B cell (primary cell): ENCODE data around the gene PGBD5. TPM values are rescaled to one million over a fixed set of nuclear protein-coding genes. Genes with fewer than 3 reads are reported as not detected.
A peak's percentile ranks its signal among the peaks of the same experiment; 100 is the strongest.

ENCODE experiments used
- ATAC-seq: fragments of 200-7000 bp; cut with Tn5 transposase; one replicate; pipeline ENCODE4 v1.10.0; 2021; ENCODE audit warnings: low read depth, mild to moderate bottlenecking, moderate number of reproducible peaks, moderate library complexity
- CTCF ChIA-PET: fragments of 350-600 bp; sonication (Branson Sonifier 250); formaldehyde crosslinking; loops from one replicate; lab custom pipeline; 2021; ENCODE audit warnings: antibody characterized with exemption, inconsistent platforms; lab: Charles Lee
- POLR2A ChIA-PET: fragments of 350-600 bp; sonication (Branson Sonifier 250); formaldehyde crosslinking; loops from one replicate; lab custom pipeline; 2021; ENCODE audit warnings: antibody characterized with exemption; lab: Charles Lee
- DNase-seq: peaks from one replicate; pipeline ENCODE4 v3.0.0; 2013
- H2AFZ ChIP-seq: 2 replicates; pipeline ENCODE4 v1.6.1; 2012; ENCODE audit warnings: mild to moderate bottlenecking, low read depth, low read length; ENCODE audit not compliant: insufficient read depth, poor library complexity, severe bottlenecking
- H3K27ac ChIP-seq, 2 donors: 1 replicate in 1 of 2; 2 replicates in 1 of 2; pipeline ENCODE4 v1.5.1; 2012 to 2013; ENCODE audit warnings: low read length in 2 of 2, mild to moderate bottlenecking in 2 of 2, moderate library complexity in 1 of 2
- H3K27me3 ChIP-seq, 4 experiments: fragments of 200-600 bp in 1 of 4; sonication (generic) in 1 of 4; replicated peaks in 1 of 4; 1 replicate in 2 of 4; 2 replicates in 2 of 4; pipeline versions ENCODE4 v1.6.1 to v1.7.0; 2013 to 2016; ENCODE audit warnings: low read length in 3 of 4, mild to moderate bottlenecking in 2 of 4, mixed read lengths in 1 of 4, moderate library complexity in 1 of 4; ENCODE audit not compliant: insufficient read depth in 4 of 4, control insufficient read depth in 3 of 4; ENCODE audit errors: control extremely low read depth in 1 of 4
- H3K36me3 ChIP-seq, 2 experiments: replicated peaks in 1 of 2; 1 replicate in 1 of 2; 2 replicates in 1 of 2; pipeline versions ENCODE4 v1.6.1 to v1.7.1; 2013; ENCODE audit warnings: low read length in 1 of 2; ENCODE audit not compliant: insufficient read depth in 2 of 2, control insufficient read depth in 1 of 2; ENCODE audit errors: control extremely low read depth in 1 of 2, extremely low read depth in 1 of 2
- H3K4me1 ChIP-seq, 2 donors: fragments of 200-600 bp in 1 of 2; sonication (generic) in 1 of 2; 1 replicate in 1 of 2; 2 replicates in 1 of 2; pipeline versions ENCODE4 v1.5.1 to v1.6.1; 2013 to 2017; ENCODE audit warnings: low read length in 2 of 2; ENCODE audit not compliant: control insufficient read depth in 2 of 2, insufficient read depth in 2 of 2
- H3K4me2 ChIP-seq: replicated peaks from 2 replicates; pipeline ENCODE3; 2012; ENCODE audit warnings: mild to moderate bottlenecking, low read depth, low read length; ENCODE audit not compliant: poor library complexity, severe bottlenecking
- H3K4me3 ChIP-seq, 5 experiments: fragments of 200-600 bp in 1 of 5; sonication (generic) in 1 of 5; 1 replicate in 3 of 5; 2 replicates in 2 of 5; pipeline versions ENCODE4 v1.5.1 to v1.7.0; 2011 to 2016; ENCODE audit warnings: low read length in 4 of 5, mild to moderate bottlenecking in 4 of 5, low read depth in 2 of 5, control low read depth in 1 of 5, moderate library complexity in 1 of 5; ENCODE audit not compliant: insufficient read depth in 1 of 5; ENCODE audit errors: control extremely low read depth in 1 of 5, extremely low read depth in 1 of 5
- H3K79me2 ChIP-seq: fragments of 200-600 bp; sonication (generic); one replicate; pipeline ENCODE4 v1.6.0; 2016; ENCODE audit warnings: low read length; ENCODE audit not compliant: control insufficient read depth, insufficient read depth
- H3K9ac ChIP-seq: fragments of 200-600 bp; sonication (generic); 2 replicates; pipeline ENCODE4 v1.6.1; 2017; ENCODE audit warnings: mild to moderate bottlenecking, low read length, moderate library complexity
- H3K9me3 ChIP-seq, 3 donors: one replicate each; pipeline versions ENCODE4 v1.6.1 to v1.7.1; 2013; ENCODE audit warnings: low read length in 2 of 3; ENCODE audit not compliant: control insufficient read depth in 2 of 3, insufficient read depth in 1 of 3; ENCODE audit errors: control extremely low read depth in 1 of 3
- H4K20me1 ChIP-seq: 2 replicates; pipeline ENCODE4 v1.6.0; 2012; ENCODE audit warnings: mild to moderate bottlenecking, low read length; ENCODE audit not compliant: insufficient read depth, control insufficient read depth, poor library complexity, severe bottlenecking
- H3K27ac Mint-ChIP-seq: one replicate; pipeline ENCODE4 v1.8.0; 2021; ENCODE audit warnings: mixed read lengths
- H3K27me3 Mint-ChIP-seq: one replicate; pipeline ENCODE4 v1.8.0; 2021; ENCODE audit warnings: mixed read lengths
- H3K4me1 Mint-ChIP-seq: one replicate; pipeline ENCODE4 v1.8.0; 2021; ENCODE audit warnings: mixed read lengths
- H3K4me3 Mint-ChIP-seq: one replicate; pipeline ENCODE4 v1.8.0; 2021; ENCODE audit warnings: mixed read lengths
- H3K9me3 Mint-ChIP-seq: one replicate; pipeline ENCODE4 v1.8.0; 2022; ENCODE audit warnings: mixed read lengths; ENCODE audit not compliant: insufficient read depth
- CTCF ChIP-seq: fragments of 200-600 bp; IDR thresholded peaks from one replicate; pipeline ENCODE4 v1.8.0; 2022; ENCODE audit warnings: antibody characterized with exemption, mild to moderate bottlenecking
- EZH2 ChIP-seq: IDR thresholded peaks from 2 replicates; pipeline ENCODE4 v1.6.1; 2012; ENCODE audit warnings: borderline replicate concordance, low read depth, mild to moderate bottlenecking, moderate library complexity, low read length; ENCODE audit not compliant: insufficient read depth, poor library complexity, severe bottlenecking
- WGBS: methylation state at CpG from one replicate; pipeline ENCODE4 v1.1.5; 2013; ENCODE audit warnings: missing lambda C conversion rate; ENCODE audit not compliant: insufficient coverage; 5-methylcytosine and 5-hydroxymethylcytosine counted together
- intact Hi-C: fragments of 100-400 bp; cut with micrococcal nuclease; formaldehyde crosslinking; loops from one replicate; pipeline ENCODE4 v1.10.0; 2022
- polyA plus RNA-seq: library from polyadenylated mRNA; depleted of rRNA; stranded (reverse); fragments of >200 nt; gene quantifications from 2 replicates; pipeline ENCODE4 v1.2.3, GENCODE V29; 2012
- total RNA-seq, 2 donors: library from RNA; stranded (reverse); fragments of 120-200 nt in 1 of 2; gene quantifications; 1 replicate in 1 of 2; 2 replicates in 1 of 2; pipeline versions ENCODE4 v1.2.3 to v1.2.4, GENCODE V29; 2013 to 2022

The PGBD5 gene
- total and polyA plus RNA-seq, 2 donors (not counting 1 experiment from before 2014, with no cell fraction given): 0.07 TPM; not detected in 1

- Mint-ChIP-seq H3K27me3 (no peaks in the 10 kb centered on the region), H3K4me1 (peaks cover 53% of the 10 kb centered on the region), H3K9me3 (no peaks in the 10 kb centered on the region), H3K4me3 (peak overlapping the region; percentile 56), H3K27ac (peak overlapping the region; percentile 83)
- WGBS: 47% methylated on average over 19 of the region's 26 CpGs
- H3K4me3 ChIP-seq: peak overlapping the region in 2 of 5 experiments; percentile 16 to 28
- ChIA-PET CTCF (interaction anchor here (0.8 to 1.0 kb wide), 3 partner anchors 9 to 638 kb away, joined by 3 to 4 read pairs (median 4); no protein-coding TSS in a partner anchor), POLR2A (interaction anchor here (0.5 to 0.7 kb wide), 2 partner anchors 59 to 79 kb away, joined by 3 read pairs; no protein-coding TSS in a partner anchor)
- H3K4me1 ChIP-seq: peaks cover 34 to 35% of the 10 kb centered on the region in 2 donors
- H3K9me3 ChIP-seq: no peaks in the 10 kb centered on the region
- TF ChIP-seq CTCF (no peak), EZH2 (no peak)
- no peaks in the 10 kb centered on the region for H3K27me3 ChIP-seq
- peak overlapping the region; percentile 59 to 81 for H3K27ac ChIP-seq
- no peaks in the 10 kb centered on the region for H3K36me3 ChIP-seq
- H3K79me2 ChIP-seq: no peaks in the 10 kb centered on the region
- peak; percentile 75 for ATAC-seq
- peak overlapping the region; percentile 10 for H3K9ac ChIP-seq
- H3K4me2 ChIP-seq: peak overlapping the region; percentile 71
- H2AFZ ChIP-seq: peak overlapping the region; percentile 43
- DNase-seq: peak; percentile 65
- no peaks in the 10 kb centered on the region for H4K20me1 ChIP-seq
- intact Hi-C loops: loop anchor here (5.0 kb wide), 2 partner anchors 88 to 443 kb away; no protein-coding TSS in a partner anchor
These were observed 125.5 kb downstream of the PGBD5 start for GRCh38 chr1:230300322-230301301.
